ENCODE measurements around the gene ZBTB42.

DNA sequence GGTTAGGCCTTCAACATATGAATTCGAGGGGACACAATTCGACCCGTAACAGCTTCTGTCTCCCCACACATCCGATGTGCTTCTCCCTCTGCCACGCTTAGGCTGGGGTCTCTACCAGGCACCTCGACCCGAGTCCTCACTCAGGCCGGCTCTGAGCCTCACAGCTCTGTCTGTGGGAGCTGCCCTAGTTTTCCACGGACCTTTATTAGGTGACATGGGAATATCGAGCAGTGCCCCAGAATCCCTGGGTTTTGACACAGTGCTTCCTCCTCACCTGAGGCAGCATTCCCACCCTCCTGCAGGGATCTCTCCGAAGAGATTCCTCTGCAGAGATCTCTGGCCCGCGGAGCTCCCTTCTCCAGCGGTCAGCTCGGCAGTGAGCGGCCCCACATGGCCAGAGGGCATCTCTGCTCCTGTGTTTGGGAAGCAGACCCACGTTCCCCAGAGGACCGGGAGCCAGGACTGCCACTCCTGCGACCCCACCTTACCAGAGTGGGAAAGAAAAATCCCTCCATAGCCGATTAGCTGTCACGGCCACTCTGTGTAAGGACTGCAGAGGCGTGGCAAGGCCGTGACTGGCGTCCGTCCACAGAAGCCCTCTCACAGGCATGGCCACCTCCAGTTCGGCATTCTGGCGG is 21.2 kb downstream of the ZBTB42 start:
- no peak for TF ChIP-seq CTCF (IDR thresholded peaks at IDR 0.05)
- TF ChIP-seq EZH2 (IDR thresholded peaks at IDR 0.05; ENCODE audit: borderline replicate concordance, insufficient read depth, low read depth, low read length, poor library complexity, severe bottlenecking), result no peak
